GM21528 (cell line): Measurements from ENCODE around the gene NLRX1.
"Not testable (repeated sequence)": the region's sequence is repeated elsewhere in the genome, so short reads cannot be mapped to it uniquely, and the experiment has no call there.

Experiments used
- ATAC-seq: cut with Tn5 transposase; IDR thresholded peaks from one replicate; pipeline ENCODE4 v1.9.1; 2021; ENCODE audit warnings: mild to moderate bottlenecking, moderate library complexity; ENCODE audit not compliant: unreplicated experiment, low FRiP score

NLRX1 gene

GRCh38 chr11:119181677-119182412, 13.3 kb downstream of the NLRX1 start:
- ATAC-seq: no peak

DNA sequence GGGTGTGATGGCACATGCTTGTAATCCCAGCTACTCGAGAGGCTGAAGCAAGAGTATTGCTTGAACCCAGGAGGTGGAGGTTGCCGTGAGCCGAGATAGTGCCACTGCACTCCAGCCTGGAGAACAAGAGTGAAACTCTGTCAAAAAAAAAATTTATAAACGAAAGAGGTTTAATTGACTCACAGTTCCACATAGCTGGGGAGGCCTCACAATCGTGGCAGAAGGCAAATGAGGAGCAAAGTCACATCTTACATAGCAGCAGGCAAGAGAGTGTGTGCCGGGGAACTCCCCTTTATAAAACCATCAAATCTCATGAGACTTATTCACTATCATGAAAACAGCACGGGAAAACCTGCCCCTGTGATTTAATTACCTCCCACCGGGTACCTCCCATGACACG, 15.9 kb downstream of the NLRX1 start:
- ATAC-seq: not testable (repeated sequence)

GRCh38 chr11:119185981-119186634, 17.6 kb downstream of the NLRX1 start:
- ATAC-seq: no peak

GRCh38 chr11:119187123-119187892, 18.8 kb downstream of the NLRX1 start:
- no peak for ATAC-seq

DNA sequence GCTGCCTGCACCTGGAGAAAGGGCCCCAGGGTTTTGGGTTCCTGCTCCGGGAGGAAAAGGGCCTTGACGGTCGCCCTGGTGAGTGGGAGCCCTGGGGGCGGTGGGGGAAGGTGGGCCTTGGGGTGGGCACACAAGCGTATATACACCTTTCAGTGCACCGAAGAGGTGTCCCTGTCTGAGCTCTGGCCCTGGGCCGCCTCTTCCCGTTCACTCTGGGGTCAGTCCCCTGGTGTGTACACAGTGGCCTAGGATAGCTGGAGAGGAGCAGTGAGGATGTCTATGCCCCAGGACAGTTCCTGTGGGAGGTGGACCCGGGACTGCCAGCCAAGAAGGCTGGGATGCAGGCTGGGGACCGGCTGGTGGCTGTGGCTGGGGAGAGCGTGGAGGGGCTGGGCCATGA, 19.5 kb downstream of the NLRX1 start:
- no peak for ATAC-seq

DNA sequence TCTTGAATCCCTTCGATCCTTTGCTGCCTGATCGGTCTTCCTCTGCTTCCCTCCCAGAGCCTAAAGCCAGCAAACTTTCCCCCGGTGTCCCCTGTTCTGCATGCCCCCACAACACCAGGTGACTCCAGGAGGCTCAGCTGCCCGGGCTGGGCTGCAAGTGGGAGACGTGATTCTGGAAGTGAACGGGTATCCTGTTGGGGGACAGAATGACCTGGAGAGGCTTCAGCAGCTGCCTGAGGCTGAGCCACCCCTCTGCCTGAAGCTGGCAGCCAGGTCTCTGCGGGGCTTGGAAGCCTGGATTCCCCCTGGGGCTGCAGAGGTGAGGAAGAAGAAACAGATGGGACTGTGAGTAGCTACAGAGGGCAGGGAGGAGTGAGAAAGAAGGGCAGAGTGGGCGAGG, 20.4 kb downstream of the NLRX1 start:
- no peak for ATAC-seq

DNA sequence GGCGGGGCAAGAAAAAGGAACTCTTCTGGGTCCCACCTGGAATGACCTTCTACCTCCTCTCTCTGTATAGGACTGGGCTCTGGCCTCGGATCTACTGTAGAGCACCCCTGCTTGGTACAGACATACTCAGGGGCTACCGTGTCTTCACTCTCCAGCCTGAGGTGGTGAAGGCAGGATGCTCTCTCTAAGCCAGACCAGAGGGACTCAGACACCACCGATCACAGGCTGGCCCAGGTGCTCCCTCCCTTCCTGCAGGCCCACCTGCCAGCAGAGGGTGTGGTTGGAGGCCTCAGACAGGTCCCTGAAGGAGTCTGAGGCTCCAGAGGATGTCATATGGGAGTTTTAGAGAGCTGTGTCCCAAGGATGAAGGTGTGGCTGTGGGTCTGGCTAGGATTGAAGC, 20.9 kb downstream of the NLRX1 start:
- no peak for ATAC-seq

DNA sequence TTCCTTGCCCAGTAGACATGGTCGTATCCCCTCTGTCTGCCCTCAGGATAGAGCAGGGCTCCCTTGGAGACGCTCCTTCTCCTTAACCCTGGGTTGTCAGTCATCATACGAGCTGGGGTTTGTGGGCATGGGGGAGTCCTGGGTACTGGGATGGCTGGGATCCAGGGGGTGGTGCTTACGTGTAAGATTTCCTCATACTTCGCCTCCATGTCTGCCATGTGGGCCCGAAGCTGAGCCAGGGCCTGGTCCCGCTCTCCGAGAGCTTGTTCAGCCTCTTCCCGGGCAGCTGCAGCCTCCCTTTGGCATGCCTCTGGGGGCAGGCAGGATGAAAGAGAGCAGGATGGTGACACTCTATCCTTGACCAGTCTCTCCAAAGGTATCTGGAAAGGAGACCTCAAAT, 22.0 kb downstream of the NLRX1 start:
- ATAC-seq: no peak

DNA sequence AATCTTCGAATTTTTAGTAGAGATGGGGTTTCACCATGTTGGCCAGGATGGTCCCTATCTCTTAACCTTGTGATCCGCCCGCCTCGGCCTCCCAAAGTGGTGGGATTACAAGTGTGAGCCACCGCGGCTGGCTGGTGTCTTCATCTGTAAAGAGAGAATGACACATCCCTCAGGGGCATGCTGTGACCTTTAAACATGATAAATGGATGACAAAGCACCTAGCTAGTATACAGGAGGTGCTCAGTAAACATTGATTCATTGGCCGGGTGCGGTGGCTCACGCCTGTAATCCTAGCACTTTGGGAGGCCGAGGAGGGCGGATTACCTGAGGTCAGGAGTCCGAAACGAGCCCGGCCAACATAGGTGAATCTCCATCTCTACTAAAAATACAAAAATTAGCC, 22.7 kb downstream of the NLRX1 start:
- not testable (repeated sequence) for ATAC-seq

- no peak for ATAC-seq
These were observed 23.6 kb downstream of the NLRX1 start for GRCh38 chr11:119192111-119192510.

GRCh38 chr11:119193001-119193400, 24.5 kb downstream of the NLRX1 start:
- ATAC-seq: no peak

- ATAC-seq: no peak
These were observed 25.1 kb downstream of the NLRX1 start for GRCh38 chr11:119193626-119194025.

GRCh38 chr11:119194811-119195440, 26.4 kb downstream of the NLRX1 start:
- no peak for ATAC-seq

GRCh38 chr11:119195680-119196079, 27.2 kb downstream of the NLRX1 start:
- no peak for ATAC-seq

DNA sequence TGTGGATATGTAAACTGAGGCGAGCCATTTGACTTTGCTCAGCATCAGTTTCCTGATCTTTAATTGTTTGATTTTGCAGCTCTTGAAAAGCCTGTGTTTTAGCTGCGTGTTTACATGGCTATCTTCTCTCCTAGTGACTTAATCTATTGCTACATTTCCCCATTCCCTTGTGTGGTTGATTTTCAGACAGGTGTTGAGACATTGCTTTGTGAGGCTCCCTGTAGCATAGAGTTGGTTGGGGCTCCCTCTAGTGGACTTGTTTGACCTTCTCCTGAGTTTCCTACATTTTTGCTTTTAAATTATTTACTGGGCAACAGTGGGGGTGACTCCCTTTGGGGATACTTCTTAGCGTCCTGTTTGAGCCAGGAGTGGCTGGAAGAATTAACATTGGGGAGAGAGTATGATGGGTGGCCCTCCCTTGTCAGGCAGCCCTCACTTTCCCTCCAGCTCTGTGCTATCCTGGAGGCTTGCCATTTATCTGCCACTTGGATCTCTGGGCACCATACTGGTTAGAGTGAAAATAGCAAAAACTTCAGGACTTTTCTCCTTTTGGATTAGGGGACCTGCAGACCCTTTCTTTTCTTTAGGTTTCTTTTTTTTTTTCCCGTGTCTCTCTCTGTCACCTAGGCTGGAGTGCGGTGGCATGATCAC, 28.4 kb downstream of the NLRX1 start:
- peak; percentile 63 for ATAC-seq

DNA sequence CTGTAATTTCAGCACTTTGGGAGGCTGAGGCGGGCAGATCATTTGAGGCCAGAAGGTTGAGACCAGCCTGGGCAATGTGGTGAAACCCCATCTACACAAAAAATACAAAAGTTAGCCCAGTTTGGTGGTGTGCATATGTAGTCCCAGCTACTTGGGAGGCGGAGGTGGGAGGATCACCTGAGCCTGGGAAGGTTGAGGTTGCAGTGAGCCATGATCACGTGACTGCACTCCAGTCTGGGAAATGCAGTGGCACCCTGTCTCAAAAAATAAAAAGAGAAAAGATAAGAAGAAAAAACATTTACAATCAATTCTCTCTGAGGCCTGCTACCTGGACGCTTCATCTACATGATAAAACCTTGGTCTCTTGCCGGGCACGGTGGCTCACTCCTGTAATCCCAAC, 30.4 kb downstream of the NLRX1 start:
- ATAC-seq: no peak

DNA sequence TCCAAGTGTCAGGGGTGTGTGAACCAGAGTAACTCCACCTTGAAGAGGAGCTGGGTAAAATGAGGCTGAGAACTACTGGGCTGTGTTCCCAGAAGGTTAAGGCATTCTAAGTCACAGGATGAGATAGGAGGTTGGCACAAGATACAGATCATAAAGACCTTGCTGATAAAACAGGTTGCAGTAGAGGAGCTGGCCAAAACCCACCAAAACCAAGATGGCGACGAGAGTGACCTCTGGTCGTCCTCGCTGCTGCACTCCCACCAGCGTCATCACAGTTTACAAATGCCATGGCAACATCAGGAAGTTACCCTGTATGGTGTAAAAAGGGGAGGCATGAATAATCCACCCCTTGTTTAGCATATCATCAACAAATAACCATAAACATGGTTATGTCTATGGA, 32.7 kb downstream of the NLRX1 start:
- not testable (repeated sequence) for ATAC-seq

GRCh38 chr11:119202554-119202953, 34.0 kb downstream of the NLRX1 start:
- ATAC-seq: no peak

DNA sequence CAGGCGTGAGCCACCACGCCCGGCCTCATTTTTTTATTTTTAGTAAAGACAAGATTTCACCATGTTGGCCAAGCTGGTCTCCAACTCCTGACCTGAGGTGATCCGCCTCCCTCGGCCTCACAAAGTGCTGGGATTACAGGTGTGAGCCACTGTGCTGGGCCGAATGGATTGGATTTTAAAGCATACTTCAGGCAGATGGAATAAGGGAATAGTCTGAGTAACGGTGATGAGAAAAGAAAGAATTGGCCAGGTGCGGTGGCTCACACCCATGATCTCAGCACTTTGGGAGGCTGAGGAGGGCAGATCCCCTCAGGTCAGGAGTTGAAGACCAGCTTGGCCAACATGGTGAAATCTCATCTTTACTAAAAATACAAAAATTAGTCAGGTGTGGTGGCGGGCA, 35.5 kb downstream of the NLRX1 start:
- ATAC-seq: no peak

DNA sequence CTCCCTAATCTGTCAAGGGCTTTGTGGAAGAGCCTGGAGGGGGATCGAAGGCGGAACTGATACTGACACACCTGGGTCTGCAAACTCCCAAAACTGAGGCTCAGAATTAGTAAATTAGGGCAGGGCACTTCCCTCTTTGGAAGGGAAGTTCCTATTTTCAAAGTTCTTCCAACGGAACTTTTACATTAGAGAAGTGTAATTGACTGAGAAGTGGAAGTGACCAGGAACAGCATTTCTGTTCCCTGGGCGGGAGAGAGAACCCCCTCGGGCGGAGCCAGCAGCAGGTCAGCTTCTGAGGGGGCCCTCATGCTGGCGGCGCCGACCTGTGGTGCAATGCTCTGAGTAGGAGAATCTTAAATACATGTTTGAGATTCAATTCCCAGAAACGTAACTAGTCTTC, 36.6 kb downstream of the NLRX1 start:
- no peak for ATAC-seq
